Measurements from ENCODE around the gene SRSF8.

SRSF8 gene

GRCh38 chr11:95054356-95054755 lies 12.4 kb upstream of the SRSF8 start:
- no peak overlapping the region for H3K27ac ChIP-seq
- no peaks in the 10 kb centered on the region for H3K36me3 ChIP-seq (replicated peaks)
- H3K4me3 ChIP-seq (ENCODE audit: low read depth, low read length) = no peak overlapping the region
- in situ Hi-C loops (cut with HindIII; ENCODE audit: low pct_ligation_motif_present, low sequenced_read_pairs) = no loop called here
- no peak for TF ChIP-seq CTCF (IDR thresholded peaks at IDR 0.05; ENCODE audit: low read depth, low read length, missing control alignments)
- no peak for DNase-seq
- H3K27me3 ChIP-seq (replicated peaks) = no peaks in the 10 kb centered on the region

DNA sequence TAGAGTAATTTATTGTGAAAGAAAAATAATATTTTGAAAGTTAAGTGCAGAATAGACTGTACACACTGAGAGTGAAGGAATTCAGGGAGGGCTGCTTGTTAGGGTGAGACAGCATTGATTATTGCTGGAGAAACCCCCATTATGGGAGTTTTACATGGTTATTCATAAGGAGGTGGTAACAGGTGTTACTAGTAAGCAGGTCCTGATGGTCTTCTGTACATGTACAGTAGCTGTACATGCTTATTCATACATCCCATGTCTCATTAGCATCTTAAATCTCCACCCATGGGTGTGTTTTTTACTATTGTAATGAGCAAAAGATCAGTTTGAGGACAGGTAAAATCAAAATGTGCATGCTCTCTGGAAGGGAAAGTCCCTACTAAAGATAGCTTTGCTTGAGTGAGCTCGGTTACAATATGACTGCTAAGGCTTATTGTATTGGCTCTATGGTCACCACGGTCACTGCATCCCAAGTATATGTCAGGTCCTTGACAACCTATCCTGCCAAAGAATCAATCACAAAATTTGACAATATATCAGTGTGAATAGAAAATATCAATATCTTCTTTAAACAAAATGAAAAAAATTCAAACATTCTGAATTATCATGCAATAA lies 11.3 kb upstream of the SRSF8 start:
- Histone ChIP-seq H3K27ac (no peak overlapping the region), H3K27me3 (replicated peaks) (no peaks in the 10 kb centered on the region), H3K4me3 (ENCODE audit: low read depth, low read length) (no peak overlapping the region), H3K36me3 (replicated peaks) (no peaks in the 10 kb centered on the region)
- TF ChIP-seq CTCF (IDR thresholded peaks at IDR 0.05; ENCODE audit: low read depth, low read length, missing control alignments) = no peak
- in situ Hi-C loops (cut with HindIII; ENCODE audit: low pct_ligation_motif_present, low sequenced_read_pairs) = no loop called here
- no peak for DNase-seq

DNA sequence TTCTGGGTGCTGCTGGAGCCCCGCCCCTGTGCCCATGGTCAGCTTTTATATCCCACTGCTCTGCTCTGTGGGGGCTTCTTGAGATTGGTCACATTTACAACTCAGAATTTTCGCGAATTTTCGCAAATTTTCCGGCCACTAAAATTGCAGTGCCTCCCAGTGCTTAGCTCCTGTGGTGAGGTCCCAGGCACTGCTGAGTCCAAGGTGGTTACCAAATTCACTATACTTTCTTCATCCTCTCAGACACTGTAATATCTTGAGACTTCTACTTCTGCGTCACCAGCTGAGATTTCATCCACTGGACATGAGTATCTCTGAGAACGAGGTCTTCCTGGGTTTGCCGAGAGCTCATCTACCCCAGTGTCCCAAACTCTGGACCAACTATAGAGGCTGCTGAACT lies 8.8 kb upstream of the SRSF8 start:
- Histone ChIP-seq H3K36me3 (replicated peaks) (no peaks in the 10 kb centered on the region), H3K27me3 (replicated peaks) (peaks cover 2% of the 10 kb centered on the region), H3K4me3 (ENCODE audit: low read depth, low read length) (no peak overlapping the region), H3K27ac (no peak overlapping the region)
- in situ Hi-C loops (cut with HindIII; ENCODE audit: low pct_ligation_motif_present, low sequenced_read_pairs) = no loop called here
- DNase-seq = no peak
- no peak for TF ChIP-seq CTCF (IDR thresholded peaks at IDR 0.05; ENCODE audit: low read depth, low read length, missing control alignments)

DNA sequence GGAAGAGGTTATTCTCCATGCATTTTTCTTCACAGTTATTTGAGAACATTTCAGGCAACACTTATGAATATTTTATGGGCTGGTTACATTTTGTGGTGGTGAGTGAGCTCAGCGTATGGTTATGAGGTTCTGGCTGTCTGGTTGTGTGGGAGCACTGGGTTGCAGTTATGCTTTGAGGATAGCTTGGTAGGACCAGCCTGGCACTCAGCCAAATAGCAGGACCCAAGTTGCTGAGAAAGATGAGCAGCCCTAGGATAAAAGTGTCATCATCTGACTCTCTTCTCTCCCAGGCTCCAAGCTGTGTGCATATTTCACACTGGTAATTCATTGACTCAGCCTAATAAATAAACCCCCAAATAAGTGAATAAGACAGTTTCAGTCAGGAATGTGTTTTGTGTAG lies 8.1 kb upstream of the SRSF8 start:
- DNase-seq = no peak
- Histone ChIP-seq H3K27ac (no peak overlapping the region), H3K36me3 (replicated peaks) (no peaks in the 10 kb centered on the region), H3K27me3 (replicated peaks) (peaks cover 2% of the 10 kb centered on the region), H3K4me3 (ENCODE audit: low read depth, low read length) (no peak overlapping the region)
- TF ChIP-seq CTCF (IDR thresholded peaks at IDR 0.05; ENCODE audit: low read depth, low read length, missing control alignments) = no peak
- in situ Hi-C loops (cut with HindIII; ENCODE audit: low pct_ligation_motif_present, low sequenced_read_pairs) = no loop called here

DNA sequence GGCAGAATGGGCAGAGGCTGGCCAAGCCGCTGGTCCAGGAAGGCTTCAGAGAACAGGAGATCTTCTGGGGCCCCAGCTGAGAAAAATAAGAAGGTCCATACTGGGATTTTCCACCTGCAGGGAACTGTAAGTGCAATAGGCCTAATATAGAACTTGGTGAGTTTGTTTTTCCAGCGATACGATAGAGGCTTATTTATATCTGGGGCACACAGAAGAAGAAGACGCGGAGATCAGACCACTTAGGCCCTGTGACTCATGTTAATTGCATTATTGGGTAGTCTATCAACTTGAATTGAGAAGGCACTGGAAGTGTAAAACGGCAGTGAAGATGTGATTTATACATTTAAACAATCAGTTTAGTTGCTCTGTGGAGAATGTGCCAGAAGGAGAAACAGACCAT lies 7.7 kb upstream of the SRSF8 start:
- in situ Hi-C loops (cut with HindIII; ENCODE audit: low pct_ligation_motif_present, low sequenced_read_pairs) = no loop called here
- Histone ChIP-seq H3K27ac (no peak overlapping the region), H3K27me3 (replicated peaks) (peaks cover 2% of the 10 kb centered on the region), H3K36me3 (replicated peaks) (no peaks in the 10 kb centered on the region), H3K4me3 (ENCODE audit: low read depth, low read length) (no peak overlapping the region)
- DNase-seq = no peak
- no peak for TF ChIP-seq CTCF (IDR thresholded peaks at IDR 0.05; ENCODE audit: low read depth, low read length, missing control alignments)

DNA sequence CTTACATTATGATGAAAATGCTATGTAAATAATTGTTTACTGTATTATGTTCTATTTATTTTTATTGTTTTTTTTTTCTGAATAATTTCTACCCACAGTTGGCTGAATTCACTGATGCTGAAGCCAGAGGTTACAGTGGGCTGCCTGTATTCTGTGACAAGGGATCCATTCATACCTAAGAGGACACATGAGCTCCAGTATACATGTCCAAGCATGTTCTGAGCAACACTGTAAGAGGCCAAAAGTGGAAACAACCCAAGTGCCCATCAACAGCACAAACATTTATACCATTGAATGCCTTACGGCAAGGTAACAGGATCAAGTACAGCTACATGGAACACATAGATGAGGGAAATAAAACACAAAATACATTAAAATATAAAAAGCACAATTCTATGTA lies 1.4 kb upstream of the SRSF8 start:
- no peak for DNase-seq
- in situ Hi-C loops (cut with HindIII; ENCODE audit: low pct_ligation_motif_present, low sequenced_read_pairs) = no loop called here
- no peak for TF ChIP-seq CTCF (IDR thresholded peaks at IDR 0.05; ENCODE audit: low read depth, low read length, missing control alignments)
- Histone ChIP-seq H3K4me3 (ENCODE audit: low read depth, low read length) (no peak overlapping the region), H3K36me3 (replicated peaks) (no peaks in the 10 kb centered on the region), H3K27ac (no peak overlapping the region), H3K27me3 (replicated peaks) (peaks cover 2% of the 10 kb centered on the region)
